Measurements from ENCODE around the gene EXOC6B. TPM values are rescaled to one million over a fixed set of nuclear protein-coding genes. Genes with fewer than 3 reads are reported as not detected.

EXOC6B gene
- total RNA-seq, 1 donor from 2014 or later, result 104 TPM

DNA sequence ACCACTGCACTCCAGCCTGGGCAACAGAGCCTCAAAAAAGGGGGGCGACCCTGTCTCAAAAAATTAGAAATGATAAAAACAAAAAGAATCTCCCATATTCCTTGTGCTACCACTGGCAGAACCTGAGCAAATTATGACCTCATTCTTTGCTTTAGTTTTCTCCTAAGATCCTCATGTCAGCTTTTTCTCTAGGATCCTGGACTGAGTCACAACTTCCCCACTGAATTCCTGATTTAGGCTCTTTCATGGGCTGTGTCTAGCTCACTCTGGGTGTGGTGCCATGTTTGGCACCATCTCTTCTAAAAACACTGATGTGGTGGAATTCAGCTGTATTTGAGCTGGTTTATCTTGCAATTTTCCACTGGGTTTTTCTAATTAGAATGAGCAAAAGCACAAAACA, 37.1 kb downstream of the EXOC6B start:
- peaks cover 4% of the 10 kb centered on the region for H3K4me1 Mint-ChIP-seq
- H3K9me3 Mint-ChIP-seq, result peaks cover 11% of the 10 kb centered on the region
- H3K27ac Mint-ChIP-seq, result no peak overlapping the region
- H3K36me3 Mint-ChIP-seq, result peaks cover 24% of the 10 kb centered on the region
- H3K4me3 Mint-ChIP-seq, result no peak overlapping the region
- no peaks in the 10 kb centered on the region for H3K27me3 Mint-ChIP-seq (ENCODE audit: low read depth)
- no peak for DNase-seq (ENCODE audit: low spot score in 2 of 2, unreplicated experiment in 2 of 2)
- no peak for TF ChIP-seq CTCF (IDR thresholded peaks at IDR 0.05; ENCODE audit: unreplicated experiment)

DNA sequence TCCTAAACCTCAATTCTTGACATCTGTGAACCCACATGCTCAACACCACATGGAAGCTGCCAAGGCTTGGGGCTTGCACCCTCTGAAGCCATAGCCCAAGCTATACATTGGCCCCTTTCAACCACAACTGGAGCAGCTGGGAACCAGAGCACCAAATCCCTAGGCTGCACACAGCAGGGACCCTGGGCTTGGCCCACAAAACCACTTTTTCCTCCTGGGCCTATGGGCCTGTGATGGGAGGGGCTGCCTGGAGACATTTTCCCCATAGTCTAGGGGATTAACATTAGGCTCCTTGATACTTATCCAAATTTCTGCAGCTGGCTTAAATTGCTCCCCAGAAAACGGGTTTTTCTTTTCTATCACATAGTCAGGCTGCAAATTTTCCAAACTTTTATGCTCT, 40.3 kb downstream of the EXOC6B start:
- no peak overlapping the region for H3K27ac Mint-ChIP-seq
- TF ChIP-seq CTCF (IDR thresholded peaks at IDR 0.05; ENCODE audit: unreplicated experiment), result no peak
- peaks cover 14% of the 10 kb centered on the region for H3K9me3 Mint-ChIP-seq
- peaks cover 8% of the 10 kb centered on the region for H3K4me1 Mint-ChIP-seq
- no peak overlapping the region for H3K4me3 Mint-ChIP-seq
- no peaks in the 10 kb centered on the region for H3K27me3 Mint-ChIP-seq (ENCODE audit: low read depth)
- DNase-seq (ENCODE audit: low spot score in 2 of 2, unreplicated experiment in 2 of 2), result no peak
- H3K36me3 Mint-ChIP-seq, result peaks cover 28% of the 10 kb centered on the region

GRCh38 chr2:72782520-72782919, 43.3 kb downstream of the EXOC6B start:
- TF ChIP-seq CTCF (IDR thresholded peaks at IDR 0.05; ENCODE audit: unreplicated experiment), result no peak
- Mint-ChIP-seq H3K36me3 (peaks cover 37% of the 10 kb centered on the region), H3K9me3 (peaks cover 20% of the 10 kb centered on the region), H3K27ac (no peak overlapping the region), H3K4me3 (no peak overlapping the region), H3K27me3 (ENCODE audit: low read depth) (no peaks in the 10 kb centered on the region), H3K4me1 (peaks cover 14% of the 10 kb centered on the region)
- no peak for DNase-seq (ENCODE audit: low spot score in 2 of 2, unreplicated experiment in 2 of 2)

- TF ChIP-seq CTCF (IDR thresholded peaks at IDR 0.05; ENCODE audit: unreplicated experiment), result no peak
- peaks cover 14% of the 10 kb centered on the region for H3K4me1 Mint-ChIP-seq
Observed at GRCh38 chr2:72781480-72781879, 44.4 kb downstream of the EXOC6B start.

GRCh38 chr2:72780477-72780876, 45.4 kb downstream of the EXOC6B start:
- no peak overlapping the region for H3K4me3 Mint-ChIP-seq
- no peak for TF ChIP-seq CTCF (IDR thresholded peaks at IDR 0.05; ENCODE audit: unreplicated experiment)
- peaks cover 38% of the 10 kb centered on the region for H3K36me3 Mint-ChIP-seq
- peaks cover 20% of the 10 kb centered on the region for H3K9me3 Mint-ChIP-seq
- no peaks in the 10 kb centered on the region for H3K27me3 Mint-ChIP-seq (ENCODE audit: low read depth)
- no peak for DNase-seq (ENCODE audit: low spot score in 2 of 2, unreplicated experiment in 2 of 2)
- peak overlapping the region; percentile 39 for H3K27ac Mint-ChIP-seq
- peaks cover 14% of the 10 kb centered on the region for H3K4me1 Mint-ChIP-seq

More at GRCh38 chr2:72781480-72781879, 44.4 kb downstream of the EXOC6B start:
- peaks cover 20% of the 10 kb centered on the region for H3K9me3 Mint-ChIP-seq
- H3K27me3 Mint-ChIP-seq (ENCODE audit: low read depth), result no peaks in the 10 kb centered on the region
- H3K36me3 Mint-ChIP-seq, result peaks cover 43% of the 10 kb centered on the region
- H3K27ac Mint-ChIP-seq, result no peak overlapping the region
- no peak overlapping the region for H3K4me3 Mint-ChIP-seq
- no peak for DNase-seq (ENCODE audit: low spot score in 2 of 2, unreplicated experiment in 2 of 2)

DNA sequence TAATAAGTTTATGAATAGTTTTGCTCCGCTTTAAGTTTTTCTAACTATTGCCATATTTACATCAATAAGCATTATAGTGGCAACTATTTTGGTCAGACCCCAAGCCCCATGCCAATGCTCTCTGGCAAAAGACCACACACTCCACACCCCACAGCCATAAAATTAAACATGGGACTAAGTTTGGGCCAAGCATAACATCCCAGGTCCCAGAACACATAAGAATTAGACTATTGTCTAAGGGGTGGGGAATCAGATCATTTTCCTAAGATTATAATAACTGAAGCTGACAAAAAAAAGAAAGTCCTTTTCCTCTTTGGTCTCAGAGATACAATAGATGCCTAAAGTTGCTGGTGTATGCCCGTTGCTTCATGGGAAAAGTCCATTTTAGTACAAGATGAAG, 46.3 kb downstream of the EXOC6B start:
- Mint-ChIP-seq H3K36me3 (peaks cover 28% of the 10 kb centered on the region), H3K9me3 (peaks cover 16% of the 10 kb centered on the region), H3K4me1 (peaks cover 14% of the 10 kb centered on the region)

More for the DNA sequence above, 46.3 kb downstream of the EXOC6B start:
- Mint-ChIP-seq H3K27ac (no peak overlapping the region), H3K27me3 (ENCODE audit: low read depth) (no peaks in the 10 kb centered on the region), H3K4me3 (no peak overlapping the region)
- no peak for DNase-seq (ENCODE audit: low spot score in 2 of 2, unreplicated experiment in 2 of 2)
- TF ChIP-seq CTCF (IDR thresholded peaks at IDR 0.05; ENCODE audit: unreplicated experiment), result no peak
